ENCODE data around the gene AP4S1. TPM values are rescaled to one million over a fixed set of nuclear protein-coding genes. Genes with fewer than 3 reads are reported as not detected.
A peak's percentile ranks its signal among the peaks of the same experiment; 100 is the strongest.

Gene AP4S1
- total RNA-seq, 1 donor from 2014 or later, result 11.4 TPM

DNA sequence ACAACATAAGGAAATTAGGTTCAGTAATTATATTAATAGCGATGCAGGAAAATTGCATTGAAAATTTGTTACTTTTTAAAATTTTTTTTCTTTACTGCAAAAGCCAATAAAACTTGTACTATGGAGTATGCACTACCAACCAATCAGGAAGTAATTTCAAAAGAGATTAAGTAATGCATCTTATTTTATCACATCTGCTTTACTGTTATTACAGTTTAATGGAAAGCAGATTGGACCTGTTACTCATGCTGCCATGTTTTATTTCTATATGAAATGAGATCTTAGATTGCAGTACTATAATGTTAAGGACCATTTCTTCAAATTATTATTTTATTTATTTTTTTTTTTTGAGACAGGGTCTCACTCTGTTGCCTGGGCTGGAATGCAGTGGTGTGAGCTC, 2.4 kb downstream of the AP4S1 start:
- Mint-ChIP-seq H3K36me3 (peaks cover 3% of the 10 kb centered on the region), H3K27me3 (no peaks in the 10 kb centered on the region), H3K4me1 (ENCODE audit: unreplicated experiment) (peaks cover 30% of the 10 kb centered on the region), H3K9me3 (no peaks in the 10 kb centered on the region), H3K27ac (no peak overlapping the region), H3K4me3 (no peak overlapping the region)
- no peak for DNase-seq (ENCODE audit: extremely low spot score, unreplicated experiment)
- no peak for TF ChIP-seq CTCF (conservative IDR thresholded peaks at IDR 0.05)

- no peak overlapping the region for H3K27ac Mint-ChIP-seq
- TF ChIP-seq CTCF (conservative IDR thresholded peaks at IDR 0.05), result no peak
- no peaks in the 10 kb centered on the region for H3K27me3 Mint-ChIP-seq
- H3K36me3 Mint-ChIP-seq, result no peaks in the 10 kb centered on the region
- H3K4me1 Mint-ChIP-seq (ENCODE audit: unreplicated experiment), result peaks cover 31% of the 10 kb centered on the region
- DNase-seq (ENCODE audit: extremely low spot score, unreplicated experiment), result no peak
- peak overlapping the region; percentile 57 for H3K4me3 Mint-ChIP-seq
- H3K9me3 Mint-ChIP-seq, result no peaks in the 10 kb centered on the region
Observed at GRCh38 chr14:31029016-31029970, 3.8 kb downstream of the AP4S1 start.

DNA sequence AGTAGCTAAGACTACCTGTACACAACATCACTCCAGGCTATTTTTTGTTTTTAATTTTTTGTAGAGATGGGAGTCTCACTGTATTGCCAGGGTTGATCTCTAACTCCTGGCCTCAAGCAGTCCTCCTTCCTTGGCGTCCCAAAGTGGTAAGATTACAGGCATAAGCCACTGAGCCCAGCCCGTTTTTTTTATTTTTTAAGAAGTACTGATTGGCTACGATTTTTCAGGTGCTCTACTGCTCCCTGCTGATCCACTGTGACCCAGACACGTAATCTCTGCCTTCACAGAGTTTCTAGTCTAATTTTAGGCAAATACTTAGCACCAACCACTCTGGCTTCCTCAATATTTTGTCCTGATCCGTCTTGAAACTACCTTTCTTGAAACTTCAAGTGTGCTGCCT, 5.0 kb downstream of the AP4S1 start:
- no peak overlapping the region for H3K27ac Mint-ChIP-seq
- no peak for DNase-seq (ENCODE audit: extremely low spot score, unreplicated experiment)

DNA sequence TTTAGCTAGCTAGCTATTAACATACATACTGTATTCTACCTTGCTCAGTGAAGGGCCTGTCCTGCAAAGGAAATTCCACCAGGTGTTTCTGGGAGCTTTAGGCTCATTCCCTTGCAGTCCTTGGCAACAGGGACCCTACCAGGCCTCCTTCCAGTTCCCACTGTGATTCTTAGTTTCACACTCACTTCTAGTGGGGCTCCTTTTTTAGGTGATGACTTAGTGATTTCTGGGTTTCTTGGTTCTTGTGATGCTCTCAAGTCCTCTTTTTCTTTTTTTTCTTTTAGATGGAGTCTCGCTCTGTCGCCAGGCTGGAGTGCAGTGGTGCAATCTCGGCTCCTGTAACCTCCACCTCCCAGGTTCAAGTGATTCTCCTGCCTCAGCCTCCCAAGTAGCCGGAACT, 11.1 kb downstream of the AP4S1 start:
- no peaks in the 10 kb centered on the region for H3K27me3 Mint-ChIP-seq
- no peak overlapping the region for H3K27ac Mint-ChIP-seq
- no peak overlapping the region for H3K4me3 Mint-ChIP-seq
- no peaks in the 10 kb centered on the region for H3K36me3 Mint-ChIP-seq
- TF ChIP-seq CTCF (conservative IDR thresholded peaks at IDR 0.05), result no peak
- H3K9me3 Mint-ChIP-seq, result no peaks in the 10 kb centered on the region
- no peak for DNase-seq (ENCODE audit: extremely low spot score, unreplicated experiment)
- H3K4me1 Mint-ChIP-seq (ENCODE audit: unreplicated experiment), result peaks cover 17% of the 10 kb centered on the region

More for the DNA sequence above, 5.0 kb downstream of the AP4S1 start:
- no peaks in the 10 kb centered on the region for H3K27me3 Mint-ChIP-seq
- no peaks in the 10 kb centered on the region for H3K9me3 Mint-ChIP-seq
- peaks cover 24% of the 10 kb centered on the region for H3K4me1 Mint-ChIP-seq (ENCODE audit: unreplicated experiment)
- H3K36me3 Mint-ChIP-seq, result no peaks in the 10 kb centered on the region
- no peak overlapping the region for H3K4me3 Mint-ChIP-seq
- TF ChIP-seq CTCF (conservative IDR thresholded peaks at IDR 0.05), result no peak

DNA sequence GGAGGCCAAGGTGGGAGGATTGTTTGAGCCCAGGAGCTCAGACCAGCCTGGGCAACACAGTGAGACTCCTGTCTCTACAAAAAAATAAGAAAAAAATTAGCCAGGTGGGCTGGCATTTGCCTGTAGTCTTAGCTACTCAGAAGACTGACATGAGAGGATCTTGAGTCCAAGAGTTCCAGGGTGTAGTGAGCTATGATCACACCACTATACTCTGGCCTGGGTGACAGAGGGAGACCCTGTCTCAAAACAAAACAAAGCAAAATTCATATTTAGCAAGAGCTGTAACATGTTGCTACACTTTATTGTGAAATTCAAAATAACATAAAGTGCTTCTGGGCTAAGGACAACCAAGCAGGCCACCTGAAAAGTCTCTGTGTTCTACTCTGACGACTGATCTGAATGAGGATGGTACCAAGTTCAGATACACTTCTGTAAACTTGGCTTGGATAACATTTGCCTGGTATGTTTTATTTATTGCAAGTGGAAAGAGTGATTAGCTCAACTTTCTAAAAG, 12.3 kb downstream of the AP4S1 start:
- Mint-ChIP-seq H3K27me3 (no peaks in the 10 kb centered on the region), H3K36me3 (no peaks in the 10 kb centered on the region), H3K4me1 (ENCODE audit: unreplicated experiment) (peaks cover 14% of the 10 kb centered on the region), H3K9me3 (no peaks in the 10 kb centered on the region), H3K27ac (no peak overlapping the region), H3K4me3 (no peak overlapping the region)
- no peak for TF ChIP-seq CTCF (conservative IDR thresholded peaks at IDR 0.05)
- DNase-seq (ENCODE audit: extremely low spot score, unreplicated experiment), result no peak

Data from type B pancreatic cell (in vitro differentiated cells).